A549 (cell line): ENCODE results near the gene HMX2. TPM values are rescaled to one million over a fixed set of nuclear protein-coding genes. Genes with fewer than 3 reads are reported as not detected.
A peak's percentile ranks its signal among the peaks of the same experiment; 100 is the strongest.

Source experiments
- ATAC-seq, 2 experiments: fragments of 200-7000 bp in 1 of 2; fragments of >200 bp in 1 of 2; cut with Nextera tagmentation in 1 of 2; cut with Tn5 transposase in 1 of 2; 3 replicates each; pipeline versions ENCODE4 v1.8.0 to v1.9.1; 2018 to 2020; ENCODE audit warnings: mild to moderate bottlenecking in 1 of 2, moderate library complexity in 1 of 2
- CTCF ChIA-PET: fragments of 300-600 bp; sonication (Branson Sonifier 250); formaldehyde crosslinking; extraction: SDS; loops from one replicate; lab custom pipeline; 2021; ENCODE audit warnings: antibody characterized with exemption, inconsistent platforms; lab: Yijun Ruan, JAX
- POLR2A ChIA-PET: fragments of 350-600 bp; formaldehyde crosslinking; extraction: SDS; loops from one replicate; lab custom pipeline; 2021; ENCODE audit warnings: antibody characterized with exemption, inconsistent platforms; lab: Yijun Ruan, JAX
- DNase-seq, 2 experiments: peaks; one replicate each; pipeline versions ENCODE4 v3.0.0 to v3.0.0-alpha.2; 2011 to 2016; ENCODE audit warnings: low read depth in 1 of 2, low spot score in 1 of 2
- FAIRE-seq: peaks from 2 replicates; lab custom pipeline; 2011; peaks lifted over from hg19 to GRCh38; lab: Jason Lieb, UNC
- H3K27ac ChIP-seq, 2 experiments: fragments of >200 bp; sonication (Bioruptor Twin); formaldehyde crosslinking; 3 replicates each; pipeline ENCODE4 v1.5.1; 2016 to 2017
- H3K4me1 ChIP-seq: fragments of >200 bp; sonication (Bioruptor Twin); formaldehyde crosslinking; 3 replicates; pipeline ENCODE4 v1.6.1; 2016
- H3K4me2 ChIP-seq: fragments of >200 bp; sonication (Bioruptor Twin); formaldehyde crosslinking; 3 replicates; pipeline ENCODE4 v1.6.1; 2016
- H3K4me3 ChIP-seq: fragments of >200 bp; sonication (Bioruptor Twin); formaldehyde crosslinking; 3 replicates; pipeline ENCODE4 v1.5.1; 2016
- H3K9me3 ChIP-seq: fragments of >200 bp; sonication (Bioruptor Twin); formaldehyde crosslinking; 3 replicates; pipeline ENCODE4 v1.6.1; 2016
- BHLHE40 ChIP-seq: IDR thresholded peaks from 2 replicates; pipeline ENCODE4 v1.6.1; 2012; ENCODE audit warnings: low read depth, low read length, inconsistent platforms
- CHD2 ChIP-seq: fragments of 150-350 bp; IDR thresholded peaks from 2 replicates; pipeline ENCODE4 v1.6.1; 2014; ENCODE audit warnings: low read length; ENCODE audit not compliant: partially characterized antibody
- FOXS1 ChIP-seq: fragments of 250-450 bp; sonication (Bioruptor Pico); IDR thresholded peaks from 2 replicates; pipeline ENCODE4 v1.5.0; 2020; ENCODE audit warnings: mild to moderate bottlenecking, moderate library complexity
- HDAC2 ChIP-seq: fragments of 200-600 bp; sonication (generic); IDR thresholded peaks from 2 replicates; pipeline ENCODE4 v1.6.1; 2016
- HOXA7 ChIP-seq: fragments of 250-450 bp; sonication (Bioruptor Pico); IDR thresholded peaks from 2 replicates; pipeline ENCODE4 v1.5.0; 2020; ENCODE audit warnings: mild to moderate bottlenecking, moderate library complexity
- HOXB13 ChIP-seq: fragments of 250-450 bp; sonication (Bioruptor Pico); IDR thresholded peaks from 2 replicates; pipeline ENCODE4 v1.5.0; 2020; ENCODE audit warnings: low read depth, mild to moderate bottlenecking, moderate library complexity
- HOXB5 ChIP-seq: fragments of 250-450 bp; sonication (Bioruptor Pico); IDR thresholded peaks from 2 replicates; pipeline ENCODE4 v1.5.0; 2020; ENCODE audit warnings: mild to moderate bottlenecking, moderate library complexity
- JUN ChIP-seq, 2 experiments: fragments of >200 bp; sonication (Bioruptor Twin); formaldehyde crosslinking; IDR thresholded peaks; 2 replicates in 1 of 2; 3 replicates in 1 of 2; pipeline ENCODE4 v1.6.1; 2016 to 2017
- JUNB ChIP-seq: fragments of >200 bp; sonication (Bioruptor Twin); formaldehyde crosslinking; IDR thresholded peaks from 2 replicates; pipeline ENCODE4 v1.6.1; 2016
- KDM1A ChIP-seq: fragments of 200-600 bp; sonication (generic); IDR thresholded peaks from 2 replicates; pipeline ENCODE4 v1.6.1; 2016; ENCODE audit warnings: low read depth, mild to moderate bottlenecking
- KDM5A ChIP-seq: fragments of 200-600 bp; sonication (generic); IDR thresholded peaks from 2 replicates; pipeline ENCODE4 v1.6.1; 2016; ENCODE audit warnings: antibody characterized with exemption, mild to moderate bottlenecking
- MAZ ChIP-seq: fragments of 150-350 bp; IDR thresholded peaks from 2 replicates; pipeline ENCODE4 v1.6.1; 2014; ENCODE audit warnings: antibody characterized with exemption, low read depth, low read length, borderline replicate concordance
- MYC ChIP-seq: IDR thresholded peaks from 2 replicates; pipeline ENCODE4 v1.6.1; 2012; ENCODE audit warnings: mild to moderate bottlenecking, inconsistent platforms, low read length, improper control_type of control experiment, borderline replicate concordance
- NFE2L2 ChIP-seq: fragments of 150-350 bp; conservative IDR thresholded peaks from 2 replicates; pipeline ENCODE4 v1.6.1; 2014; ENCODE audit warnings: low read length
- NPAS2 ChIP-seq: fragments of 250-450 bp; sonication (Bioruptor Pico); IDR thresholded peaks from 2 replicates; pipeline ENCODE4 v1.8.0; 2022; ENCODE audit warnings: mild to moderate bottlenecking, moderate library complexity, borderline replicate concordance
- NR3C1 ChIP-seq: fragments of >200 bp; sonication (Bioruptor Twin); formaldehyde crosslinking; IDR thresholded peaks from 3 replicates; pipeline ENCODE4 v1.6.1; 2017
- PHF8 ChIP-seq: fragments of 200-600 bp; sonication (generic); IDR thresholded peaks from 2 replicates; pipeline ENCODE4 v1.6.1; 2016; ENCODE audit warnings: low read depth, mild to moderate bottlenecking, antibody characterized with exemption, moderate library complexity, borderline replicate concordance
- POLR2A ChIP-seq: IDR thresholded peaks from 2 replicates; pipeline ENCODE4 v1.6.1; 2012; ENCODE audit warnings: mild to moderate bottlenecking, low read length
- RAD21 ChIP-seq, 2 experiments: fragments of >200 bp in 1 of 2; sonication (Bioruptor Twin) in 1 of 2; formaldehyde crosslinking in 1 of 2; IDR thresholded peaks in 1 of 2; conservative IDR thresholded peaks in 1 of 2; 2 replicates in 1 of 2; 3 replicates in 1 of 2; pipeline ENCODE4 v1.6.1; 2012 to 2018; ENCODE audit warnings: inconsistent platforms in 1 of 2
- RCOR1 ChIP-seq: fragments of 150-350 bp; IDR thresholded peaks from 2 replicates; pipeline ENCODE4 v1.6.1; 2014; ENCODE audit warnings: antibody characterized with exemption, low read length, low read depth
- RFX5 ChIP-seq: fragments of 450-650 bp; IDR thresholded peaks from 2 replicates; pipeline ENCODE4 v1.7.1; 2014; ENCODE audit warnings: antibody characterized with exemption, mild to moderate bottlenecking, moderate library complexity
- RNF2 ChIP-seq: fragments of 200-600 bp; sonication (generic); IDR thresholded peaks from 2 replicates; pipeline ENCODE4 v1.6.1; 2016; ENCODE audit warnings: low read depth, mild to moderate bottlenecking, antibody characterized with exemption, moderate library complexity, borderline replicate concordance
- SREBF2 ChIP-seq: fragments of 450-650 bp; IDR thresholded peaks from 2 replicates; pipeline ENCODE4 v1.6.1; 2014; ENCODE audit warnings: mild to moderate bottlenecking, moderate library complexity
- TFCP2L1 ChIP-seq: fragments of 250-450 bp; sonication (Bioruptor Pico); IDR thresholded peaks from 2 replicates; pipeline ENCODE4 v1.5.0; 2021; ENCODE audit warnings: mild to moderate bottlenecking
- TP53 ChIP-seq: fragments of 250-450 bp; sonication (Bioruptor Pico); IDR thresholded peaks from 2 replicates; pipeline ENCODE4 v1.5.0; 2021; ENCODE audit warnings: mild to moderate bottlenecking, moderate library complexity
- ZC3H11A ChIP-seq: fragments of 450-650 bp; IDR thresholded peaks from 2 replicates; pipeline ENCODE4 v1.6.1; 2014; ENCODE audit warnings: antibody characterized with exemption, mild to moderate bottlenecking
- ZNF302 ChIP-seq: fragments of 250-450 bp; sonication (Bioruptor Pico); IDR thresholded peaks from 2 replicates; pipeline ENCODE4 v1.9.0; 2021; ENCODE audit warnings: inconsistent platforms, mild to moderate bottlenecking, moderate library complexity
- WGBS: methylation state at CpG from one replicate; pipeline ENCODE4 v1.1.6; 2017; ENCODE audit errors: missing lambda C conversion rate; 5-methylcytosine and 5-hydroxymethylcytosine counted together
- polyA plus RNA-seq, 4 experiments: library from polyadenylated mRNA; depleted of rRNA in 3 of 4; stranded (reverse); fragments of >200 nt; fragmentation: RNase III in 1 of 4; extraction: RNeasy Plus Mini Kit Qiagen cat#74134 plus additional on column Dnase treatment in 1 of 4; gene quantifications; 2 replicates in 3 of 4; 3 replicates in 1 of 4; pipeline ENCODE4 v1.2.3, GENCODE V29; 2011 to 2017
- TF ChIP-seq, protein P1 (sequence below): IDR thresholded peaks from 2 replicates; pipeline ENCODE4 v1.6.1; 2012
- TF ChIP-seq, protein P2 (sequence below): fragments of 250-450 bp; sonication (Bioruptor Pico); IDR thresholded peaks from 2 replicates; pipeline ENCODE4 v1.5.0; 2021; ENCODE audit warnings: mild to moderate bottlenecking, moderate library complexity, borderline replicate concordance
- TF ChIP-seq, protein P3 (sequence below): IDR thresholded peaks from 2 replicates; pipeline ENCODE4 v1.6.1; 2012
- TF ChIP-seq, protein P4 (sequence below): fragments of 250-450 bp; sonication (Bioruptor Pico); IDR thresholded peaks from 2 replicates; pipeline ENCODE4 v1.5.0; 2020; ENCODE audit warnings: low read depth, mild to moderate bottlenecking, moderate library complexity

HMX2 gene
- polyA plus RNA-seq, 2 of the 4 experiments (the other 2 are of a cell fraction) = 0.08 TPM; not detected in 1

DNA sequence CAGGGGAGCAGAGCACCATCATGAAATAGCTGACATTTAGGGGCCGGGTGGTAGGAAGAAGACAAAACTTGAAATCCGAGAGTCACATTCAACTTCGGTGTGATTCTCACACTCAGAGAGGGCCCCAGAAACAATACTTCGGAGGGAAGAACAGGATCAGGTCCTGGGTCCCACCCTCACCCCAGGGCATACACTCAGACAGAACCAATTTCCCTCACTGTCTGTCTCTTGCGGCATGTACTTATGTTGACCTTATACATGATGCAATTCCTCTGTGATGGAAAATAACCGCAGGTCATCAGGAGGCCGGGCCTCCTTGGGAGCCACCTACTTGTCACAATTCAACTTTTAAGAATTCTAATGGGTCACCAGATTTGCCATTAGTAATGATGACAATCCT lies 38.5 kb upstream of the HMX2 start:
- FAIRE-seq (no peak), DNase-seq (peak in 1 of 2 experiments; percentile 56), ATAC-seq (peak; percentile 45 to 66; a peak in 2 of 6 replicates)
- TF ChIP-seq HOXB13 (CRISPR knock-in tag) = no peak
- no peak for TF ChIP-seq MYC
- no peak for TF ChIP-seq KDM5A
- TF ChIP-seq KDM1A = no peak
- TF ChIP-seq, protein P1, sequence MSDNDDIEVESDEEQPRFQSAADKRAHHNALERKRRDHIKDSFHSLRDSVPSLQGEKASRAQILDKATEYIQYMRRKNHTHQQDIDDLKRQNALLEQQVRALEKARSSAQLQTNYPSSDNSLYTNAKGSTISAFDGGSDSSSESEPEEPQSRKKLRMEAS = no peak
- TF ChIP-seq CHD2 = no peak
- no peak for TF ChIP-seq FOXS1 (CRISPR knock-in tag)
- ChIA-PET POLR2A (no interaction called here), CTCF (interaction anchor here (1.1 kb wide), 1 partner anchor 10 kb away, joined by 3 read pairs; no protein-coding TSS in a partner anchor)
- 27% methylated on average over 7 of the region's 7 CpGs for WGBS
- Histone ChIP-seq H3K9me3 (no peaks in the 10 kb centered on the region), H3K4me1 (peaks cover 13% of the 10 kb centered on the region), H3K4me3 (no peak overlapping the region), H3K27ac (peak overlapping the region; percentile 25 to 64; a peak in 4 of 6 replicates), H3K4me2 (peak overlapping the region; percentile 21)

DNA sequence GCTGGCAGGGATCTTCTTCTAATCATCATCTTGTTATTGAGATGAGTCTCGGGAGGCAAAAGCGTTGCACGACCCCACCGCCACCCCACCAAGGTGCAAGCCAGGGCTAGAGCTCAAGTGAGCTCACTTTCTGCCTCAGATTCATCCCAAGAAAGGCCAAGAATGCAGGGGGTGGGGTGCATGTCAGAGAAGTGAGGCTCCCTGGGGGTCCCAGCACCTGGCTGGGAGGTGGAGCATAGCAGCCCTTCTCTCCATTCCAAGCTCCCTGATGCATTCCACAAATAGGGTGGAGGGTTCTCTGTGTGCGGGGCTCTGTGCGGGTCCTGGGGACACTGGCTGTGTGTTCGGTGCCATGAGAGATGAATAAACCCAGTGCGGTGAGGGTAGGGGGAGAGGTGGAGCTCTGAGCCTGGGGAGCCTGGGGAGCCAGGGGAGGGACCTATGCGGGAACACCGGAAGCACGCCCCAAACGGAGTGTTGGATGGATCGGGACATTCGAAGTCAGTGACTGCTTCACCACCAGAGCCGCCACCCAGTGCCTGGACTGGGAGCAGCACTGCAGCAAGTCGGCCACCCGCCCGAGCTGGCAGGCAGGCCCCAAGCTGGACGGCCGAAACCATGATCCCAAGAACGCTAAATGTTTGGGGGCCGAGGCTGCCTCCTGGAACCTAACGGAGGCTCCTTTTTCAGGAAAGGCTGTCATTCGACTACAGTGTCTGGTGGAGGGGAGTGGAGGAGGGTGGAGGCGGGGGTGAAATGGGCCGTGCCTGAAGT lies 30.1 kb upstream of the HMX2 start:
- Histone ChIP-seq H3K9me3 (no peaks in the 10 kb centered on the region), H3K4me3 (no peak overlapping the region), H3K4me1 (no peaks in the 10 kb centered on the region), H3K27ac (no peak overlapping the region), H3K4me2 (no peak overlapping the region)
- ATAC-seq (no peak), FAIRE-seq (no peak), DNase-seq (no peak)
- TF ChIP-seq, protein P2, sequence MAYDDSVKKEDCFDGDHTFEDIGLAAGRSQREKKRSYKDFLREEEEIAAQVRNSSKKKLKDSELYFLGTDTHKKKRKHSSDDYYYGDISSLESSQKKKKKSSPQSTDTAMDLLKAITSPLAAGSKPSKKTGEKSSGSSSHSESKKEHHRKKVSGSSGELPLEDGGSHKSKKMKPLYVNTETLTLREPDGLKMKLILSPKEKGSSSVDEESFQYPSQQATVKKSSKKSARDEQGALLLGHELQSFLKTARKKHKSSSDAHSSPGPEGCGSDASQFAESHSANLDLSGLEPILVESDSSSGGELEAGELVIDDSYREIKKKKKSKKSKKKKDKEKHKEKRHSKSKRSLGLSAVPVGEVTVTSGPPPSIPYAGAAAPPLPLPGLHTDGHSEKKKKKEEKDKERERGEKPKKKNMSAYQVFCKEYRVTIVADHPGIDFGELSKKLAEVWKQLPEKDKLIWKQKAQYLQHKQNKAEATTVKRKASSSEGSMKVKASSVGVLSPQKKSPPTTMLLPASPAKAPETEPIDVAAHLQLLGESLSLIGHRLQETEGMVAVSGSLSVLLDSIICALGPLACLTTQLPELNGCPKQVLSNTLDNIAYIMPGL (CRISPR knock-in tag) = no peak
- TF ChIP-seq POLR2A (no peak), MAZ (no peak), JUN (IDR thresholded peaks at IDR 0.05) (no peak), ZNF302 (no peak), HOXB5 (CRISPR knock-in tag) (no peak), NFE2L2 (no peak), NPAS2 (CRISPR knock-in tag) (no peak), RAD21 (conservative IDR thresholded peaks at IDR 0.05 in 1 of 2, IDR thresholded peaks at IDR 0.05 in 1 of 2) (no peak), KDM5A (no peak)
- TF ChIP-seq, protein P3, sequence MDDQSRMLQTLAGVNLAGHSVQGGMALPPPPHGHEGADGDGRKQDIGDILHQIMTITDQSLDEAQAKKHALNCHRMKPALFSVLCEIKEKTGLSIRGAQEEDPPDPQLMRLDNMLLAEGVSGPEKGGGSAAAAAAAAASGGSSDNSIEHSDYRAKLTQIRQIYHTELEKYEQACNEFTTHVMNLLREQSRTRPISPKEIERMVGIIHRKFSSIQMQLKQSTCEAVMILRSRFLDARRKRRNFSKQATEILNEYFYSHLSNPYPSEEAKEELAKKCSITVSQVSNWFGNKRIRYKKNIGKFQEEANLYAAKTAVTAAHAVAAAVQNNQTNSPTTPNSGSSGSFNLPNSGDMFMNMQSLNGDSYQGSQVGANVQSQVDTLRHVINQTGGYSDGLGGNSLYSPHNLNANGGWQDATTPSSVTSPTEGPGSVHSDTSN = no peak
- TF ChIP-seq, protein P1 = no peak
- CTCF ChIA-PET = interaction anchor here (1.0 to 2.0 kb wide), 4 partner anchors 12 to 262 kb away, joined by 3 to 6 read pairs (median 4); no protein-coding TSS in a partner anchor
- POLR2A ChIA-PET = no interaction called here
- WGBS = 51% methylated on average over 18 of the region's 26 CpGs

DNA sequence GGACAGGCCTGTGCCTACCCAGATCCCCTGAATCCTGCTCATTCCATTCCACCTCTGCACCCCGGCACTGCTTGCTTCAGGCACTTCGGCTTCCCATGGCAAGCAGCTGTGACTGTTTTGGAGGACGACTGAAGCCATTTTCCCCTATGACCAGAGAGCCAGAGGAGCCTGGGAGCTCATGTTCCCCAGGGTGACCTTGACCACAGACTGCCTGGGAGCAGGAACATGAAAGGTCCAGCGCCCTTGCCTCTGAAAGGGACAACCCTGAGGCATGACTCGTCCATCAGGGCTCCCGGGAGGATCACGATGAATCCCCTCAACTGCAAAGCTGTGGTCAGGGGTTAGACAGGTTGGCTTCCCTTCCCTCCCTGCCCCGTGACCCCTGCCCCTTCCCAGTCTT lies 28.9 kb upstream of the HMX2 start:
- Histone ChIP-seq H3K4me3 (no peak overlapping the region), H3K4me2 (no peak overlapping the region), H3K4me1 (no peaks in the 10 kb centered on the region), H3K9me3 (no peaks in the 10 kb centered on the region), H3K27ac (no peak overlapping the region)
- 54% methylated on average over 8 of the region's 8 CpGs for WGBS
- no peak for DNase-seq
- no peak for FAIRE-seq
- POLR2A ChIA-PET = no interaction called here
- no peak for ATAC-seq
- CTCF ChIA-PET = interaction anchor here (1.0 to 1.9 kb wide), 4 partner anchors 13 to 261 kb away, joined by 4 to 8 read pairs (median 4); no protein-coding TSS in a partner anchor
- no peak for TF ChIP-seq RFX5
- TF ChIP-seq TFCP2L1 = no peak
- no peak for TF ChIP-seq RNF2
- TF ChIP-seq PHF8 = no peak
- TF ChIP-seq SREBF2 = no peak
- no peak for TF ChIP-seq KDM5A
- no peak for TF ChIP-seq HDAC2
- TF ChIP-seq KDM1A = no peak
- TF ChIP-seq ZNF302 = no peak
- TF ChIP-seq ZC3H11A = no peak
- no peak for TF ChIP-seq HOXA7 (CRISPR knock-in tag)
- no peak for TF ChIP-seq BHLHE40
- TF ChIP-seq RCOR1 = no peak
- TF ChIP-seq NR3C1 = no peak
- no peak for TF ChIP-seq POLR2A
- TF ChIP-seq TP53 (CRISPR knock-in tag) = no peak
- no peak for TF ChIP-seq JUNB
- TF ChIP-seq, protein P4, sequence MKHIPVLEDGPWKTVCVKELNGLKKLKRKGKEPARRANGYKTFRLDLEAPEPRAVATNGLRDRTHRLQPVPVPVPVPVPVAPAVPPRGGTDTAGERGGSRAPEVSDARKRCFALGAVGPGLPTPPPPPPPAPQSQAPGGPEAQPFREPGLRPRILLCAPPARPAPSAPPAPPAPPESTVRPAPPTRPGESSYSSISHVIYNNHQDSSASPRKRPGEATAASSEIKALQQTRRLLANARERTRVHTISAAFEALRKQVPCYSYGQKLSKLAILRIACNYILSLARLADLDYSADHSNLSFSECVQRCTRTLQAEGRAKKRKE (CRISPR knock-in tag) = no peak
